Measurements from ENCODE around the gene CDK15. TPM values are rescaled to one million over a fixed set of nuclear protein-coding genes. Genes with fewer than 3 reads are reported as not detected.
A peak's percentile ranks its signal among the peaks of the same experiment; 100 is the strongest.

CDK15 gene
- total and polyA plus RNA-seq, 2 experiments from 2014 or later, result 0.27 TPM; not detected in 1

GRCh38 chr2:201933792-201934237, 127.5 kb downstream of the CDK15 start:
- H4K20me1 ChIP-seq (replicated peaks; ENCODE audit: insufficient read depth), result no peaks in the 10 kb centered on the region
- Mint-ChIP-seq H3K9me3 (peaks cover 10% of the 10 kb centered on the region; the same call in 1 of the 3 replicates), H3K27ac (peak overlapping the region; percentile 10; the same call in 1 of the 2 replicates), H3K4me1 (peaks cover 42% of the 10 kb centered on the region), H3K36me3 (ENCODE audit: low read depth) (peaks cover 16% of the 10 kb centered on the region; the same call in 2 of the 3 replicates), H3K27me3 (ENCODE audit: insufficient read depth, low read depth, poor library complexity) (peaks cover 15% of the 10 kb centered on the region), H3K4me3 (no peak overlapping the region)
- ATAC-seq, result peak; percentile 78
- H3K4me1 ChIP-seq (ENCODE audit: insufficient read depth), result peaks cover 21% of the 10 kb centered on the region
- no peaks in the 10 kb centered on the region for H3K36me3 ChIP-seq (ENCODE audit: insufficient read depth)
- H3F3A ChIP-seq (replicated peaks; ENCODE audit: low read depth), result 0 out of 2 replicates have a peak, but pooled peaks cover 4% of the 10 kb centered on the region
- no peak for TF ChIP-seq EZH2phosphoT487 (IDR thresholded peaks at IDR 0.05; ENCODE audit: unreplicated experiment)
- no peak for TF ChIP-seq NANOG (IDR thresholded peaks at IDR 0.05; ENCODE audit: borderline replicate concordance)
- TF ChIP-seq STAT1 (IDR thresholded peaks at IDR 0.05; ENCODE audit: unreplicated experiment), result no peak
- no peak for TF ChIP-seq POLR2AphosphoS5 (IDR thresholded peaks at IDR 0.05; ENCODE audit: low read depth)
- TF ChIP-seq JUNB (IDR thresholded peaks at IDR 0.05; ENCODE audit: unreplicated experiment), result no peak
- TF ChIP-seq REST (IDR thresholded peaks at IDR 0.05; ENCODE audit: unreplicated experiment), result no peak
- TF ChIP-seq EZH2 (IDR thresholded peaks at IDR 0.05; ENCODE audit: low read depth, unreplicated experiment), result no peak
- TF ChIP-seq CREB1 (CRISPR knock-in tag; IDR thresholded peaks at IDR 0.05; ENCODE audit: low read depth), result no peak
- TF ChIP-seq ETS1 (IDR thresholded peaks at IDR 0.05), result no peak
- TF ChIP-seq ZNF331 (CRISPR knock-in tag; IDR thresholded peaks at IDR 0.05; ENCODE audit: low read depth), result no peak
- peak overlapping the region; percentile 39; the same call in 1 of the 2 replicates for H3K27ac ChIP-seq (ENCODE audit: low read depth)
- peaks cover 11% of the 10 kb centered on the region; the same call in 1 of the 2 replicates for H3K9me2 ChIP-seq (ENCODE audit: insufficient read depth)
- H3K79me2 ChIP-seq (replicated peaks; ENCODE audit: insufficient read depth), result no peaks in the 10 kb centered on the region
- H3K27me3 ChIP-seq (ENCODE audit: insufficient read depth), result no peaks in the 10 kb centered on the region
- DNase-seq (ENCODE audit: low spot score), result no peak
- H2AFZ ChIP-seq, result no peak overlapping the region
- 0 out of 2 replicates have a peak overlapping the region, but pooled peaks have one; percentile 26 for H3K4me2 ChIP-seq
- H3K4me3 ChIP-seq, result no peak overlapping the region

GRCh38 chr2:201936817-201937216, 130.5 kb downstream of the CDK15 start:
- Histone ChIP-seq H3K27ac (ENCODE audit: low read depth) (no peak overlapping the region), H4K20me1 (replicated peaks; ENCODE audit: insufficient read depth) (no peaks in the 10 kb centered on the region), H3K4me3 (no peak overlapping the region), H3F3A (replicated peaks; ENCODE audit: low read depth) (peaks cover 4% of the 10 kb centered on the region; the same call in 1 of the 2 replicates), H3K9me2 (ENCODE audit: insufficient read depth) (peaks cover 6% of the 10 kb centered on the region; the same call in 1 of the 2 replicates), H3K27me3 (ENCODE audit: insufficient read depth) (no peaks in the 10 kb centered on the region), H3K79me2 (replicated peaks; ENCODE audit: insufficient read depth) (no peaks in the 10 kb centered on the region), H3K4me2 (no peak overlapping the region), H3K36me3 (ENCODE audit: insufficient read depth) (no peaks in the 10 kb centered on the region), H3K4me1 (ENCODE audit: insufficient read depth) (peaks cover 23% of the 10 kb centered on the region), H2AFZ (no peak overlapping the region)
- Mint-ChIP-seq H3K27me3 (ENCODE audit: insufficient read depth, low read depth, poor library complexity) (peaks cover 12% of the 10 kb centered on the region), H3K36me3 (ENCODE audit: low read depth) (peaks cover 20% of the 10 kb centered on the region), H3K9me3 (peaks cover 10% of the 10 kb centered on the region; the same call in 1 of the 3 replicates), H3K27ac (no peak overlapping the region), H3K4me3 (no peak overlapping the region), H3K4me1 (peaks cover 34% of the 10 kb centered on the region)
- TF ChIP-seq EZH2 (IDR thresholded peaks at IDR 0.05; ENCODE audit: low read depth, unreplicated experiment) (no peak), CREB1 (CRISPR knock-in tag; IDR thresholded peaks at IDR 0.05; ENCODE audit: low read depth) (no peak), POLR2AphosphoS5 (IDR thresholded peaks at IDR 0.05; ENCODE audit: low read depth) (no peak)
- ATAC-seq, result no peak
- DNase-seq (ENCODE audit: low spot score), result no peak
